CD8-positive, alpha-beta memory T cell (primary cell): ENCODE results near the gene MRPS26. TPM values are rescaled to one million over a fixed set of nuclear protein-coding genes. Genes with fewer than 3 reads are reported as not detected.
A peak's percentile ranks its signal among the peaks of the same experiment; 100 is the strongest.
"Not testable (repeated sequence)": the region's sequence is repeated elsewhere in the genome, so short reads cannot be mapped to it uniquely, and the experiment has no call there.

Experiments used
- CTCF ChIA-PET: fragments of 350-600 bp; sonication (Branson Sonifier 250); formaldehyde crosslinking; loops from one replicate; lab custom pipeline; 2021; ENCODE audit warnings: antibody characterized with exemption; lab: Charles Lee
- POLR2A ChIA-PET: fragments of 350-600 bp; sonication (Branson Sonifier 250); formaldehyde crosslinking; loops from one replicate; lab custom pipeline; 2021; ENCODE audit warnings: antibody characterized with exemption; lab: Charles Lee
- DNase-seq, 5 donors: peaks; one replicate each; pipeline versions ENCODE4 v3.0.0 to v3.0.0-alpha.2; 2020 to 2022; ENCODE audit warnings: mixed read lengths in 1 of 5
- H3K27ac ChIP-seq: one replicate; pipeline ENCODE4 v1.7.0; 2013; ENCODE audit warnings: low read depth, mild to moderate bottlenecking, low read length, moderate library complexity
- H3K27me3 ChIP-seq: 2 replicates; pipeline ENCODE4 v1.7.0; 2013; ENCODE audit warnings: low read length, mild to moderate bottlenecking; ENCODE audit not compliant: insufficient read depth, poor library complexity, severe bottlenecking
- H3K36me3 ChIP-seq: 2 replicates; pipeline ENCODE4 v1.7.0; 2013; ENCODE audit warnings: mild to moderate bottlenecking, low read length, moderate library complexity; ENCODE audit not compliant: insufficient read depth
- H3K4me1 ChIP-seq: 2 replicates; pipeline ENCODE4 v1.7.0; 2013; ENCODE audit warnings: mild to moderate bottlenecking, low read length, moderate library complexity; ENCODE audit not compliant: insufficient read depth
- H3K4me3 ChIP-seq: 2 replicates; pipeline ENCODE4 v1.7.0; 2013; ENCODE audit warnings: mild to moderate bottlenecking, low read length
- H3K9me3 ChIP-seq: 2 replicates; pipeline ENCODE4 v1.7.0; 2013; ENCODE audit warnings: mild to moderate bottlenecking, low read length
- H3K27ac Mint-ChIP-seq, 8 donors: one replicate each; pipeline ENCODE4 v1.8.0; 2020 to 2021; ENCODE audit warnings: mixed read lengths in 8 of 8, mild to moderate bottlenecking in 6 of 8, inconsistent platforms in 3 of 8, moderate library complexity in 3 of 8
- H3K27me3 Mint-ChIP-seq, 2 donors: one replicate each; pipeline ENCODE4 v1.8.0; 2020 to 2021; ENCODE audit warnings: mixed read lengths in 2 of 2, mild to moderate bottlenecking in 1 of 2, moderate library complexity in 1 of 2
- H3K36me3 Mint-ChIP-seq, 3 donors: one replicate each; pipeline ENCODE4 v1.8.0; 2020 to 2021; ENCODE audit warnings: mixed read lengths in 3 of 3, inconsistent platforms in 1 of 3, mild to moderate bottlenecking in 1 of 3
- H3K4me1 Mint-ChIP-seq, 3 donors: one replicate each; pipeline ENCODE4 v1.8.0; 2020 to 2021; ENCODE audit warnings: mixed read lengths in 3 of 3, inconsistent platforms in 1 of 3, mild to moderate bottlenecking in 1 of 3
- H3K4me3 Mint-ChIP-seq, 7 donors: one replicate each; pipeline ENCODE4 v1.8.0; 2020 to 2021; ENCODE audit warnings: mixed read lengths in 7 of 7, mild to moderate bottlenecking in 6 of 7, moderate library complexity in 4 of 7, inconsistent platforms in 2 of 7
- H3K9me3 Mint-ChIP-seq, 5 donors: one replicate each; pipeline ENCODE4 v1.8.0; 2020 to 2022; ENCODE audit warnings: mixed read lengths in 5 of 5, mild to moderate bottlenecking in 3 of 5, moderate library complexity in 2 of 5, inconsistent platforms in 1 of 5
- polyA plus RNA-seq: library from polyadenylated mRNA; unstranded; fragments of 300-500 nt; fragmentation: Illumina TruSeq; gene quantifications from one replicate; pipeline ENCODE4 v1.2.3, GENCODE V29; 2021
- total RNA-seq, 2 experiments: library from RNA; stranded (reverse); gene quantifications; one replicate each; pipeline ENCODE4 v1.2.3, GENCODE V29; 2021

MRPS26 gene
- total and polyA plus RNA-seq, 3 experiments from 2014 or later: 61.9 to 90.8 (median 89.8) TPM

DNA sequence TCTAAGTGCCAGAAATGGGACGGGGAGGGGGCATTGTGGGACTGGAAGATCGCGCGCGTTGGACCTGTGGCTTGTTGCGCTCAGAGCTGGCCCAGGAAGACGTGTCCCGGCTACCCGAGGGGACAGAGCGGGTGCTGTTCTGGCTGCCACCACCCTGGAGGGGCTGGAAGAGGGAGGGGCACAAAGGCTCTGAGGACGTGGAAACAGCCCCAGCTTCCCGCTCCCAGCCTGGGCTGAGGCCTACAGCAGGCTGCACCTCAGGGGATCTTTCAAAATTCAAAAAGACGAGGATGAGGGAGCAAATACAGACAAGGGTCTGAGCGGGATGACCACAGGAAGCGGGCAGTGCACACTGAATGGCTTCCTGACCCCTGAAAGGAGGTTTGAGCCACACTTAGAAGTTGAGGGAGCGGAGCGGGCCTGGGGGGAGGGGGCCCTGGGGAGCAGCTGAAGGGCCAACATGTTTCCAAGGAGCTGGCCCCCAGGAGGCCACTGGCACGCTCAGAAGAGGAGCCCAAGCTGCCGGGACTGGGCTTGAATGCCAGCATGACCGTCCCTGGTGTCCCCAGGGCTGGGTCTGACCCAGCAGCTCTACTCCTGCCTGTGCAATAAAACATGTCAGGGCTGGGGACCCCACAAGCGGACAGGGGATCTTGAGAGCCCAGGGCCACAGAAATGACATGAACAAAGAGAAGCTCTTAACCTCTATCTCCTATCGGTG, 26.8 kb downstream of the MRPS26 start:
- ChIA-PET CTCF (interaction anchor here (1.4 to 2.5 kb wide), 2 partner anchors 19 to 20 kb away, joined by 3 to 6 read pairs; no protein-coding TSS in a partner anchor), POLR2A (no interaction called here)
- Histone ChIP-seq H3K27me3 (no peaks in the 10 kb centered on the region), H3K27ac (no peak overlapping the region), H3K4me1 (peaks cover 13% of the 10 kb centered on the region), H3K9me3 (no peaks in the 10 kb centered on the region), H3K36me3 (no peaks in the 10 kb centered on the region), H3K4me3 (no peak overlapping the region)
- Mint-ChIP-seq H3K27me3 (peaks cover 1 to 2% of the 10 kb centered on the region in 2 donors), H3K36me3 (peaks cover 0 to 4% (median 0%) of the 10 kb centered on the region in 3 donors), H3K4me1 (peaks cover 13 to 27% (median 14%) of the 10 kb centered on the region in 3 donors), H3K27ac (peak overlapping the region in 7 of 8 donors; percentile 39 to 91 (median 85)), H3K9me3 (no peaks in the 10 kb centered on the region), H3K4me3 (peak overlapping the region; percentile 74 to 89 (median 82))
- no peak for DNase-seq

DNA sequence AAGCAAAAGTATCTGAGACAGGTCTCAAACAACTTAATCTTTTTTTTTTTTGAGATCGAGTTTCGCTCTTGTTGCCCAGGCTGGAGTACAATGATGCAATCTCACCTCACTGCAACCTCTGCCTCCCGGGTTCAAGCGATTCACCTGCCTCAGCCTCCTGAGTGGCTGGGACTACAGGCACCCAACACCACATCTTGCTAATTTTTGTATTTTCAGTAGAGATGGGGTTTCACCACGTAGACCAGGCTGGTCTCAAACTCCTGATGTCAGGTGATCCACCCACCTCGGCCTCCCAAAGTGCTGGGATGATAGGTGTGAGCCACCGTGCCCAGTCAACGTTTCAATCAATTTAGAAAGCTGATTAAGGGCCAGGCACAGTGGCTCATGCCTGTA, 27.4 kb downstream of the MRPS26 start:
- not testable (repeated sequence) for H3K27me3 Mint-ChIP-seq, H3K27me3 ChIP-seq, H3K36me3 Mint-ChIP-seq, H3K36me3 ChIP-seq, H3K9me3 Mint-ChIP-seq, H3K4me3 ChIP-seq, H3K27ac ChIP-seq, DNase-seq, H3K9me3 ChIP-seq
- Mint-ChIP-seq H3K27ac (peak overlapping the region in 4 of 8 donors; percentile 17 to 57 (median 30)), H3K4me3 (peak overlapping the region in 5 of 7 donors; percentile 38 to 86 (median 56)), H3K4me1 (peaks cover 14 to 30% (median 15%) of the 10 kb centered on the region in 3 donors)
- ChIA-PET CTCF (interaction anchor here (2.5 kb wide), 1 partner anchor 20 kb away, joined by 6 read pairs; no protein-coding TSS in a partner anchor), POLR2A (interaction anchor here (0.7 kb wide), 1 partner anchor 15 kb away, joined by 3 read pairs; no protein-coding TSS in a partner anchor)
- H3K4me1 ChIP-seq: peaks cover 16% of the 10 kb centered on the region

DNA sequence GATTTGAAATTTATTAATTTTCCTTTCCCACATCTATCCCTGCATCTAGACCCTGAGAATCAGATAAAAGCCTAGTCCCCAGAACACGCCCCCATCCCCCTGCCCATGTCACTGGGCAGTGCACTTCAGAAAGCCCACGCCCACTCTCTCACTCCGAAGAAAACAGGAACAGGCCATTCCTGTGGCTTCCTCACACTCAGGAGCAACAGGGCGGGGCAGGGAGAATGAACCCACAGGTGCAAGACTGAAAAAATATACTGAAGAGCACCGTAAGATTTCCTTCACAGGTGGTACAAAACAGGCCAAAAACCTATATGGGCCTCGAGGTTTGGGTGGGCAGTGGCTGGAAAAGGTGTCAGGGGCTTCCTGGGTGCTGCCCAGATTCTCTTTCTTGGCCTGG, 29.0 kb downstream of the MRPS26 start:
- no peaks in the 10 kb centered on the region for H3K9me3 ChIP-seq
- ChIA-PET POLR2A (no interaction called here), CTCF (interaction anchor here (1.4 kb wide), 1 partner anchor 22 kb away, joined by 4 read pairs; no protein-coding TSS in a partner anchor)
- Mint-ChIP-seq H3K27me3 (peaks cover 7 to 11% of the 10 kb centered on the region in 2 donors), H3K27ac (peak overlapping the region in 3 of 8 donors; percentile 26 to 69 (median 60)), H3K4me3 (peak overlapping the region in 1 of 7 donors; percentile 37), H3K36me3 (no peaks in the 10 kb centered on the region), H3K4me1 (peaks cover 12 to 30% (median 15%) of the 10 kb centered on the region in 3 donors), H3K9me3 (no peaks in the 10 kb centered on the region)
- H3K4me3 ChIP-seq: no peak overlapping the region
- no peaks in the 10 kb centered on the region for H3K27me3 ChIP-seq
- no peak for DNase-seq
- no peak overlapping the region for H3K27ac ChIP-seq
- H3K36me3 ChIP-seq: no peaks in the 10 kb centered on the region
- H3K4me1 ChIP-seq: peaks cover 16% of the 10 kb centered on the region

DNA sequence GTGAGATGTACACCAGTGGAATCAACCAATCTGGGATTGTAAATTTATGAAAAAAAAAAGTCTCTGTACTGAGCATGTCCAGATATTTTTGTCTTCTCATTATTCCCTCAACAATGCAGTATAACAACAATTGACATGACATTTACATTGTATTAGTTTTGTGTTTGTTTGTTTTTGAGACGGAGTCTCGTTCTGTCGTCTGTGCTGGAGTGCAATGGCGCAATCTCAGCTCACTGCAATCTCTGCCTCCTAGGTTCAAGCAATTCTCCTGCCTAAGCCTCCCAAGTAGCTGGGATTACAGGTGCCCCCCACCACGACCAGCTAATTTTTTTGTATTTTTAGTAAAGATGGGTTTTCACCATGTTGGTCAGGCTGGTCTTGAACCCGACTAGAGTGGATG, 29.5 kb downstream of the MRPS26 start:
- H3K9me3 Mint-ChIP-seq, POLR2A ChIA-PET, H3K36me3 Mint-ChIP-seq, H3K36me3 ChIP-seq, H3K27ac ChIP-seq, H3K4me3 ChIP-seq, H3K27me3 ChIP-seq, H3K27ac Mint-ChIP-seq, H3K9me3 ChIP-seq, CTCF ChIA-PET, DNase-seq, H3K4me3 Mint-ChIP-seq: not testable (repeated sequence)
- Mint-ChIP-seq H3K4me1 (peaks cover 12 to 30% (median 15%) of the 10 kb centered on the region in 3 donors), H3K27me3 (peaks cover 7 to 16% of the 10 kb centered on the region in 2 donors)
- peaks cover 16% of the 10 kb centered on the region for H3K4me1 ChIP-seq

DNA sequence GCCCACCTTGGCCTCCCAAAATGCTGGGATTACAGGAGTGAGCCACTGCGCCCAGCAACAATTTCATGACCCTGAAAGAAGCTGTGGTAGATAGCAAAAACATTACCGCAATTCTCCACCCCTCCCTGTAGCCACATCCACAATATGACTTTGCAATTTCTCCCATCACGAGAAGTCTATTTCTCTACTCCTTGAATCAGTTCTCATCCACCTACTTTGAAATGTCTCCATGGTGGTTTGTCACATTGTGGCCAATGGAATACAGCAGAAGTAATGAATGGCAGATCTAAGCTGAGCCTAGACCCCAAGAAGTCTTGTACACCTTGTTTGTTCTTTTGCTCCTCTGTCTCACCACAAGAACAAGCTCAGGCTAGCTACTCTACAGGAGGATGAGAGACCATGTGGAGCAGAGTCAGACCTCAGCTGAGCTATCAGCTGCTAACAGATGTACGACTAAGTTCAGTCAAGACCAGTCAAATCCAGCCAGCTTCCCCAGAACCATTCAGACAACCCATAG, 31.8 kb downstream of the MRPS26 start:
- peak in 1 of 5 donors; percentile 55 for DNase-seq

DNA sequence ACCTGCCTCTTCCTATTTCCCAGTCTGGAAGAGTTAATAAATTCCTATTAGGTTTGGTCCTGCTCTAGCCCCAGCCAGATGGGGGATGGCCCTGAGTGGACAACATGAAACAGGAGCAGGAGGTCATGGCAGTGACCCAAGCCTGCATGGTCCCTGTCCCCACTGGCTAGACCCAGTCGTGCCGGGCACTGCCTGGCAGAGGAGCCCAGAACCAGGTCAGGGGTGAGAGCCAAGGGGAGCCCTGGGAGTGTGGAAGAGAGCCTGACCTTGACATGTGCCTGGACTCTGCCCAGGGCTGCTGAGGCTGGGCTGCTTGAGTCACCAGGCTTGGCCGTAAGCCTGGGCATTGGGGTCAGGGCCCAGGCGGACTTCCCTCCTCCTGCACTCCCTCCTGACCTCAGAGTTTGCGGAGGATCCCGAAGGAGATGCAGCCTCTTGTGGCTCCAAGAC, 35.1 kb downstream of the MRPS26 start:
- peak overlapping the region in 1 of 7 donors; percentile 11 for H3K4me3 Mint-ChIP-seq
- Histone ChIP-seq H3K27me3 (peaks cover 22% of the 10 kb centered on the region), H3K27ac (no peak overlapping the region), H3K36me3 (no peaks in the 10 kb centered on the region), H3K9me3 (no peaks in the 10 kb centered on the region), H3K4me1 (peaks cover 10% of the 10 kb centered on the region), H3K4me3 (no peak overlapping the region)
- ChIA-PET CTCF (no interaction called here), POLR2A (no interaction called here)
- no peaks in the 10 kb centered on the region for H3K36me3 Mint-ChIP-seq
- no peaks in the 10 kb centered on the region for H3K9me3 Mint-ChIP-seq
- H3K27ac Mint-ChIP-seq: no peak overlapping the region
- H3K27me3 Mint-ChIP-seq: peaks cover 38 to 59% of the 10 kb centered on the region in 2 donors
- peaks cover 3 to 28% (median 5%) of the 10 kb centered on the region in 3 donors for H3K4me1 Mint-ChIP-seq
- no peak for DNase-seq

More for the DNA sequence above, 31.8 kb downstream of the MRPS26 start:
- H3K9me3 Mint-ChIP-seq: no peaks in the 10 kb centered on the region
- H3K36me3 ChIP-seq: no peaks in the 10 kb centered on the region
- H3K27ac Mint-ChIP-seq: peak overlapping the region in 1 of 8 donors; percentile 78
- H3K4me1 ChIP-seq: peaks cover 12% of the 10 kb centered on the region
- no peaks in the 10 kb centered on the region for H3K9me3 ChIP-seq
- no peak overlapping the region for H3K4me3 ChIP-seq
- H3K4me3 Mint-ChIP-seq: peak overlapping the region in 3 of 7 donors; percentile 0 to 63 (median 34)
- ChIA-PET CTCF (interaction anchor here (1.0 to 1.4 kb wide), 4 partner anchors 9 to 38 kb away, joined by 3 to 6 read pairs (median 5); no protein-coding TSS in a partner anchor), POLR2A (interaction anchor here (1.0 kb wide), 1 partner anchor 15 kb away, joined by 4 read pairs; no protein-coding TSS in a partner anchor)
- H3K27me3 Mint-ChIP-seq: peaks cover 27 to 37% of the 10 kb centered on the region in 2 donors
- no peak overlapping the region for H3K27ac ChIP-seq
- H3K4me1 Mint-ChIP-seq: peaks cover 3 to 18% (median 5%) of the 10 kb centered on the region in 3 donors
- H3K36me3 Mint-ChIP-seq: no peaks in the 10 kb centered on the region
- peaks cover 10% of the 10 kb centered on the region for H3K27me3 ChIP-seq

DNA sequence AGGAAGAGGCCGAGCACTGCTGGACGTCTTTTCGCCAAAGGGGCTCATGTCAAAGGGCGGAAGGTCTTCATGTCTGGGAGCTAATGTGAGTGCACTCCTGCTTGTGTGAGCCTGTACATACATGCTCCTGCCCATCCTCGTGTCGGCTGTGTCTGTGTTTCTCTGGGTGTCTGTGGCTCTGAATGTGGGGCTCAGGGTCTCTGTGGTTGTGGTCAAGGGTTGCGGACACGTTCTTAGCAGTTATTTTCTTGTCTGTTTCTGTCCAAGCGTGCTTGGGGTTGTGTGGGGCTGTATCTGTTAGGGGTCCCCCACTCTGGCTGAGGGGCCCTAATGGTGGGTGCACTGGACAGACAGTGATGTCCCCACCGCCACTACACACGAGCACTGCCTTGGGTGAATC, 35.8 kb downstream of the MRPS26 start:
- Histone ChIP-seq H3K36me3 (no peaks in the 10 kb centered on the region), H3K27ac (no peak overlapping the region), H3K9me3 (no peaks in the 10 kb centered on the region), H3K4me1 (peaks cover 10% of the 10 kb centered on the region), H3K4me3 (no peak overlapping the region), H3K27me3 (peaks cover 22% of the 10 kb centered on the region)
- H3K4me1 Mint-ChIP-seq: peaks cover 3 to 28% (median 5%) of the 10 kb centered on the region in 3 donors
- CTCF ChIA-PET: no interaction called here
- H3K9me3 Mint-ChIP-seq: no peaks in the 10 kb centered on the region
- peaks cover 38 to 59% of the 10 kb centered on the region in 2 donors for H3K27me3 Mint-ChIP-seq
- DNase-seq: no peak
- POLR2A ChIA-PET: no interaction called here
- peak overlapping the region in 3 of 7 donors; percentile 43 to 74 (median 57) for H3K4me3 Mint-ChIP-seq
- H3K27ac Mint-ChIP-seq: no peak overlapping the region
- H3K36me3 Mint-ChIP-seq: no peaks in the 10 kb centered on the region
